Renal cortical epithelial cell (primary cell): ENCODE data around the gene OR1I1. TPM values are rescaled to one million over a fixed set of nuclear protein-coding genes. Genes with fewer than 3 reads are reported as not detected.
A peak's percentile ranks its signal among the peaks of the same experiment; 100 is the strongest.
"Not testable (repeated sequence)": the region's sequence is repeated elsewhere in the genome, so short reads cannot be mapped to it uniquely, and the experiment has no call there.

Experiments used
- DNase-seq: peaks from one replicate; pipeline ENCODE4 v3.0.0-alpha.2; 2011; ENCODE audit warnings: low read depth
- total RNA-seq: library from RNA; depleted of rRNA; stranded (reverse); fragments of >200 nt; gene quantifications from 2 replicates; pipeline ENCODE4 v1.2.3, GENCODE V29; 2014

OR1I1 gene
- not detected in 2 replicates for total RNA-seq

- no peak for DNase-seq
Measured at GRCh38 chr19:15081911-15082310, at the start of gene OR1I1. Gene OR1I1, plus strand, starts transcription at chr19:15082211. Its CDS starts 4,855 bp downstream, at chr19:15087066.

- no peak for DNase-seq
Measured at GRCh38 chr19:15035795-15036311, 46.2 kb upstream of the OR1I1 start.

- DNase-seq, result no peak
Measured at GRCh38 chr19:15037586-15037985, 44.4 kb upstream of the OR1I1 start.

GRCh38 chr19:15038294-15038693 is 43.7 kb upstream of the OR1I1 start:
- no peak for DNase-seq

- DNase-seq, result no peak
Measured at GRCh38 chr19:15042003-15042402, 40.0 kb upstream of the OR1I1 start.

GRCh38 chr19:15042826-15043225 is 39.2 kb upstream of the OR1I1 start:
- DNase-seq, result no peak

GRCh38 chr19:15045506-15045905 is 36.5 kb upstream of the OR1I1 start:
- no peak for DNase-seq

- DNase-seq, result no peak
Measured at GRCh38 chr19:15047680-15048079, 34.3 kb upstream of the OR1I1 start.

- no peak for DNase-seq
Measured at GRCh38 chr19:15048128-15048527, 33.9 kb upstream of the OR1I1 start.

GRCh38 chr19:15048885-15049541 is 33.0 kb upstream of the OR1I1 start, which contains the start of gene CASP14:
Gene CASP14, plus strand, starts transcription at chr19:15049480. Its CDS starts 2,772 bp downstream, at chr19:15052252.
- no peak for DNase-seq

- no peak for DNase-seq
Measured at GRCh38 chr19:15050639-15051038, 31.4 kb upstream of the OR1I1 start.

- DNase-seq, result no peak
Measured at GRCh38 chr19:15062036-15062435, 20.0 kb upstream of the OR1I1 start.

GRCh38 chr19:15070386-15070785 is 11.6 kb upstream of the OR1I1 start:
- not testable (repeated sequence) for DNase-seq

GRCh38 chr19:15072930-15073647 is 8.9 kb upstream of the OR1I1 start:
- peak; percentile 49 for DNase-seq

GRCh38 chr19:15074371-15074770 is 7.6 kb upstream of the OR1I1 start:
- DNase-seq, result no peak

- DNase-seq, result peak; percentile 22
Measured at GRCh38 chr19:15075806-15076205, 6.2 kb upstream of the OR1I1 start.

GRCh38 chr19:15080002-15080401 is 2.0 kb upstream of the OR1I1 start:
- not testable (repeated sequence) for DNase-seq

GRCh38 chr19:15087182-15087581 is 5.2 kb downstream of the OR1I1 start:
- DNase-seq, result no peak

- DNase-seq, result peak; percentile 68
Measured at GRCh38 chr19:15091918-15092753, 10.1 kb downstream of the OR1I1 start.

GRCh38 chr19:15093001-15093400 is 11.0 kb downstream of the OR1I1 start:
- DNase-seq, result no peak

- no peak for DNase-seq
Measured at GRCh38 chr19:15096223-15096622, 14.2 kb downstream of the OR1I1 start.

- not testable (repeated sequence) for DNase-seq
Measured at GRCh38 chr19:15097980-15098379, 16.0 kb downstream of the OR1I1 start.
